ENCODE results near the gene KLK1.
A peak's percentile ranks its signal among the peaks of the same experiment; 100 is the strongest.

Gene KLK1

GRCh38 chr19:50823389-50824042, at the start of gene KLK1:
Gene KLK1, minus strand, starts transcription at chr19:50823787. Its CDS starts 39 bp downstream, at chr19:50823748.
- DNase-seq (ENCODE audit: low read depth): no peak
- TF ChIP-seq, protein P1, sequence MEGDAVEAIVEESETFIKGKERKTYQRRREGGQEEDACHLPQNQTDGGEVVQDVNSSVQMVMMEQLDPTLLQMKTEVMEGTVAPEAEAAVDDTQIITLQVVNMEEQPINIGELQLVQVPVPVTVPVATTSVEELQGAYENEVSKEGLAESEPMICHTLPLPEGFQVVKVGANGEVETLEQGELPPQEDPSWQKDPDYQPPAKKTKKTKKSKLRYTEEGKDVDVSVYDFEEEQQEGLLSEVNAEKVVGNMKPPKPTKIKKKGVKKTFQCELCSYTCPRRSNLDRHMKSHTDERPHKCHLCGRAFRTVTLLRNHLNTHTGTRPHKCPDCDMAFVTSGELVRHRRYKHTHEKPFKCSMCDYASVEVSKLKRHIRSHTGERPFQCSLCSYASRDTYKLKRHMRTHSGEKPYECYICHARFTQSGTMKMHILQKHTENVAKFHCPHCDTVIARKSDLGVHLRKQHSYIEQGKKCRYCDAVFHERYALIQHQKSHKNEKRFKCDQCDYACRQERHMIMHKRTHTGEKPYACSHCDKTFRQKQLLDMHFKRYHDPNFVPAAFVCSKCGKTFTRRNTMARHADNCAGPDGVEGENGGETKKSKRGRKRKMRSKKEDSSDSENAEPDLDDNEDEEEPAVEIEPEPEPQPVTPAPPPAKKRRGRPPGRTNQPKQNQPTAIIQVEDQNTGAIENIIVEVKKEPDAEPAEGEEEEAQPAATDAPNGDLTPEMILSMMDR (IDR thresholded peaks at IDR 0.05; ENCODE audit: insufficient read depth, low read depth, low read length, missing control alignments): no peak
- H3K4me3 ChIP-seq (ENCODE audit: low read depth, low read length): no peak within 1 kb of the TSS

- TF ChIP-seq, protein P1 (IDR thresholded peaks at IDR 0.05; ENCODE audit: insufficient read depth, low read depth, low read length, missing control alignments): no peak
- H3K4me3 ChIP-seq (ENCODE audit: low read depth, low read length): no peak within 1 kb of the TSS
- no peak for DNase-seq (ENCODE audit: low read depth)
Observed at GRCh38 chr19:50873056-50873455, 49.5 kb upstream of the KLK1 start, which contains the start of gene KLK2. Gene KLK2, plus strand, starts transcription at chr19:50873439. Its CDS starts 35 bp downstream, at chr19:50873474.

DNA sequence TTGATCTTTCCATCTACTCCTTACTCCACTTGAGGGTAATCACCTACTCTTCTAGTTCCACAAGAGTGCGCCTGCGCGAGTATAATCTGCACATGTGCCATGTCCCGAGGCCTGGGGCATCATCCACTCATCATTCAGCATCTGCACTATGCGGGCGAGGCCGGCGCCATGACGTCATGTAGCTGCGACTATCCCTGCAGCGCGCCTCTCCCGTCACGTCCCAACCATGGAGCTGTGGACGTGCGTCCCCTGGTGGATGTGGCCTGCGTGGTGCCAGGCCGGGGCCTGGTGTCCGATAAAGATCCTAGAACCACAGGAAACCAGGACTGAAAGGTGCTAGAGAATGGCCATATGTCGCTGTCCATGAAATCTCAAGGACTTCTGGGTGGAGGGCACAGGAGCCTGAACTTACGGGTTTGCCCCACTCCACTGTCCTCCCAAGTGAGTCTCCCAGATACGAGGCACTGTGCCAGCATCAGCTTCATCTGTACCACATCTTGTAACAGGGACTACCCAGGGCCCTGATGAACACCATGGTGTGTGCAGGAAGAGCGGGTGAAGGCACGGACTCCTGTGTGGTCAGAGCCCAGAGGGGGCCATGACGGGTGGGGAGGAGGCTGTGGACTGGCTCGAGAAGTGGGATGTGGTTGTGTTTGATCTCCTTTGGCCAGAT, 47.0 kb upstream of the KLK1 start:
- H3K4me3 ChIP-seq (ENCODE audit: low read depth, low read length): no peak overlapping the region
- TF ChIP-seq, protein P1 (IDR thresholded peaks at IDR 0.05; ENCODE audit: insufficient read depth, low read depth, low read length, missing control alignments): peak; percentile 2
- peak; percentile 21 for DNase-seq (ENCODE audit: low read depth)

GRCh38 chr19:50869479-50869878, 45.9 kb upstream of the KLK1 start:
- TF ChIP-seq, protein P1 (IDR thresholded peaks at IDR 0.05; ENCODE audit: insufficient read depth, low read depth, low read length, missing control alignments): no peak
- no peak overlapping the region for H3K4me3 ChIP-seq (ENCODE audit: low read depth, low read length)
- DNase-seq (ENCODE audit: low read depth): no peak

- TF ChIP-seq, protein P1 (IDR thresholded peaks at IDR 0.05; ENCODE audit: insufficient read depth, low read depth, low read length, missing control alignments): no peak
- DNase-seq (ENCODE audit: low read depth): no peak
- H3K4me3 ChIP-seq (ENCODE audit: low read depth, low read length): no peak overlapping the region
Observed at GRCh38 chr19:50861496-50862286, 38.1 kb upstream of the KLK1 start.

DNA sequence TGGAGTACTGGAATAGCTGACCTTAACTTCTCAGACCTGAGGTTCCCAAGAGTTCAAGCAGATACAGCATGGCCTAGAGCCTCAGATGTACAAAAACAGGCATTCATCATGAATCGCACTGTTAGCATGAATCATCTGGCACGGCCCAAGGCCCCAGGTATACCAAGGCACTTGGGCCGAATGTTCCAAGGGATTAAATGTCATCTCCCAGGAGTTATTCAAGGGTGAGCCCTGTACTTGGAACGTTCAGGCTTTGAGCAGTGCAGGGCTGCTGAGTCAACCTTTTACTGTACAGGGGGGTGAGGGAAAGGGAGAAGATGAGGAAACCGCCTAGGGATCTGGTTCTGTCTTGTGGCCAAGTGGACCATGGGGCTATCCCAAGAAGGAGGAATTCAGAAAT, 37.4 kb upstream of the KLK1 start:
- H3K4me3 ChIP-seq (ENCODE audit: low read depth, low read length): no peak overlapping the region
- TF ChIP-seq, protein P1 (IDR thresholded peaks at IDR 0.05; ENCODE audit: insufficient read depth, low read depth, low read length, missing control alignments): no peak
- no peak for DNase-seq (ENCODE audit: low read depth)

Data from GM12865 (cell line).